ENCODE data around the gene SYNDIG1.

SYNDIG1 gene

GRCh38 chr20:24657196-24657595 lies 187.8 kb downstream of the SYNDIG1 start:
- peak; percentile 11 for TF ChIP-seq CTCF (IDR thresholded peaks at IDR 0.05; ENCODE audit: low read length, missing control alignments)
- DNase-seq (ENCODE audit: low read depth), result peak; percentile 22
- H3K4me3 ChIP-seq (replicated peaks; ENCODE audit: low read depth, low read length), result no peak overlapping the region

- TF ChIP-seq CTCF (IDR thresholded peaks at IDR 0.05; ENCODE audit: low read length, missing control alignments), result no peak
- DNase-seq (ENCODE audit: low read depth), result no peak
- H3K4me3 ChIP-seq (replicated peaks; ENCODE audit: low read depth, low read length), result no peak overlapping the region
Measured at GRCh38 chr20:24657878-24658620, 188.6 kb downstream of the SYNDIG1 start.

- DNase-seq (ENCODE audit: low read depth), result no peak
- TF ChIP-seq CTCF (IDR thresholded peaks at IDR 0.05; ENCODE audit: low read length, missing control alignments), result no peak
- H3K4me3 ChIP-seq (replicated peaks; ENCODE audit: low read depth, low read length), result no peak overlapping the region
Measured at GRCh38 chr20:24658920-24659660, 189.7 kb downstream of the SYNDIG1 start.

GRCh38 chr20:24659835-24660234 lies 190.4 kb downstream of the SYNDIG1 start:
- TF ChIP-seq CTCF (IDR thresholded peaks at IDR 0.05; ENCODE audit: low read length, missing control alignments), result no peak
- no peak for DNase-seq (ENCODE audit: low read depth)
- H3K4me3 ChIP-seq (replicated peaks; ENCODE audit: low read depth, low read length), result no peak overlapping the region

GRCh38 chr20:24660651-24661050 lies 191.2 kb downstream of the SYNDIG1 start:
- DNase-seq (ENCODE audit: low read depth), result no peak
- TF ChIP-seq CTCF (IDR thresholded peaks at IDR 0.05; ENCODE audit: low read length, missing control alignments), result no peak
- no peak overlapping the region for H3K4me3 ChIP-seq (replicated peaks; ENCODE audit: low read depth, low read length)

- TF ChIP-seq CTCF (IDR thresholded peaks at IDR 0.05; ENCODE audit: low read length, missing control alignments), result no peak
- H3K4me3 ChIP-seq (replicated peaks; ENCODE audit: low read depth, low read length), result no peak overlapping the region
- DNase-seq (ENCODE audit: low read depth), result no peak
Measured at GRCh38 chr20:24661255-24661654, 191.8 kb downstream of the SYNDIG1 start.
